ENCODE data around the gene KRT38. TPM values are rescaled to one million over a fixed set of nuclear protein-coding genes. Genes with fewer than 3 reads are reported as not detected.

The KRT38 gene
- total RNA-seq, 1 experiment from 2014 or later: not detected

DNA sequence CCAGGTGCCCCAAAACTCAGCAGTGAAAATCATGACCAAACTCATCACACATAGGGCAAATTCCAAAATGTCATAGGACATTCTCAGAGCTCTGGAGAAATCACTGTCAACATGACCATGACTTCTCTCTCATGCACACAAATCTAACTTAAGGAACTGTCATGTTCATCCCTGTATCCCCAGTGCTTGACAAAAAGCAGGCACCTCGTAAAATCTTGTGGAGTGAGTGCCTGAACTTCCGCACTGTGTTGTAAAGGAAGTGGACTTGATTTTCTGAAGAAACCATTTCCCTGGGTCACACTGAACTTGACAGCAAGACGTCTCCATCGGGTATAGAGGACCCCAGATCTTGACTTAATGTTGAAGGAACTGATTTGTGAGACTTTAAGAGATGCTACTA is 19.2 kb downstream of the KRT38 start:
- DNase-seq (ENCODE audit: low spot score): no peak

DNA sequence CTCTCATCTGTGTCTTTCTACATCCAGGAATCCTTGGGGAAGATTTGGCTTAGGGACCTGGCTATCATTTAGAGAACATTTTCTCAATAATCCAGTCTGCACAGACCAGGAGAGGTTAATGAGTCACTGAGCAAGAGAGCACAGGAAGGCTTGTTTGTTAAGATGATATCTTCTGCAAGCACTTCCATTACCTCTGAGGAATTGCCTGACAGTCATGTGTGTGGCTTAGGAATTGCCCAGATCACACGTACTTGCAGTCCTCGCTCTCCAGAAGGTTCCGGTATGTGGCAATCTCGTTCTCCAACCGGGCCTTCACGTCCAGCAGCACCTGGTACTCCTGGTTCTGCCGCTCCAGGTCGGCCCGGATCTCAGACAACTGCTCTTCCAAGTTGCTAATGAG is 19.7 kb downstream of the KRT38 start:
- DNase-seq (ENCODE audit: low spot score): no peak

DNA sequence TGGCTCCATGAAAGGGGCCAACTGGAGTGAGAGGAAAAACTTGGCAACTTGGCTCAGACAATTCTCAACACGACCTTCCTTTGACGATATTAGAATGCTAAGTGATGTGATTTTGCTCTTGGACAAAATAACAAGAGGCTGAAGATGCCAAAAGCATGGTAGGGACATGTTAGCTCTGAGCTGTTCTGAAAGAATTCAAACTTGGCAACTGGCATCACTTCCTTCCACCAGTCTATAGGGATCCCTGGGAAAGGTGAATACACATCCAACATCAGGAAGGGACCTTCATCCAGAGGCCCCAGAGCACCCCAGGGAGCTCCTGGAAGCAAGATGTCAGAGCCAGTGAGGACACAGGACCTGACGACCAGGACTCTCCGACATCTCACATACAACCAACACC is 20.6 kb downstream of the KRT38 start:
- no peak for DNase-seq (ENCODE audit: low spot score)

DNA sequence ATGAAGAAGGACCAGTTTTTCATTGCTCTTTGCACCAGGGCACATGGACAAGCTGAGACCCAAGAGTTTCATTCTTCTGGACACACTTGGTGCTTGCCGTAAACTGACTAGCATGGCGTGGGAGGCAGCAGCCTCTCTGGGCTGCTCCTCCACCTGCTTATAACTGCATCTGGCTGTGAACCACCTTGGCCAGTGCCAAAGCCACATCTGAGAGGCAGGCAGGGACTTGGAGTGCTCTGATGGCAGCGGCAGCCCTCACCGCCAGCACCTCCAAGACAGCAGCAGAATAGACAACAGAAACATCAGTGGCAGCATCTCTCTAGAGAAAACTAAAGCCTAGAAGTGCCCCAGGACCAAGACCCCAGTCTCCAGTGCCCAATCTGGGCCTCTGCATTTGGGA is 21.1 kb downstream of the KRT38 start:
- DNase-seq (ENCODE audit: low spot score): no peak

DNA sequence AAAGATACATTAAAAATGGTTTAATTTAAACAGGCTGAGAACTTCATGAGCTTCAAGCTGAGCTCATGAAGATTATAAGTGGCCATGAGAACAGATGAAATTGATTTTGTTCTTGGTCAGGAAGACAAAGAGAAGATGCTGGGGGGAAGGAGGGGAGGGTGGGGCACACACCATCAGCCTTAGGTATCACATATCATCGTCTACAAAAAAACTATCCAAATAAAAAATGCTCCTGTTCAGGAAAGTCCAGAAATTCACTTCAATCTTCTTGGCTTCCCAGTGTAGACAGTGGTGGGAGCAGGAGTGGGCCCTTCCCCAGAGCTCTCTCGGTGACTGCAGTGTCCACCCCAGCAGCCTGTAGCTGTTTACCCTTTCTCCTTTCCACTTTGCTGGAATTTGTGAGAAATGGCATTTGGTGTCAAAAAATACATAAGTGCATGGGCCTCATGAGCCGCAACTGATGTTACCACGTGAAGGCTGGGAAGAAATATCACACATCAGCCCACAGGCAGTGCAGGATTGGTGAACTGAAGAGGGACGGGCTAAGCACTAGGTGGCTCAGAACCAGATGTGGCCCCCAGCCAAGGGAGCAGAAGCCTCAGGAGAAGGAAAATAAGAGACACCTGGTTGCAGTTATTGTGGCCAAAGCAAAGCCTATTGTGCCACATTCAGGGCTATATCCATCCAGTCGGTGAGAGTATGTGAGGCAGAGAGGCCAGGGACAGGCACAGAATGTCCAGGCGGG is 22.5 kb downstream of the KRT38 start:
- no peak for DNase-seq (ENCODE audit: low spot score)

DNA sequence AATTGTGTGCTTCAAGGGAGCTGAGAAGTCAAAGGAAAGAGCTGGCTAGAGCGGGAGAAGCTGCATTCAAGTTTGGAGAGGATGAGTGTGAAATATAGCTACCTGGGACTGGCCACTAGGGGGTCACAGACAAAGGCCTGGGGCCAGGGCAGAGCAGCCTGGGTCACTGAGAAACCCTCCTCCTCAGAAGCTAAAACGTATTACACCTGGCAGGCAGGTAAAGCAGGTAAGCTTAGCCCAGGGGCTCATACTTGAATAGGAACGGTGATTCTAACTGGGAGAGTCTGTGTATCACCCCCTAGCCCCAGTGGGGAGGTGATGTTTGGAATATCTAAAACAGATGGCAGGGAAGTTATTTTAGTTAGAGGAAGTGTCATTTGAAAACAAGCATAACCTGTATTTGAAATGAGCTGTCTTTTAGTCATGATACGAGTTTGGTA is 23.2 kb downstream of the KRT38 start:
- peak; percentile 71 for DNase-seq (ENCODE audit: low spot score)

DNA sequence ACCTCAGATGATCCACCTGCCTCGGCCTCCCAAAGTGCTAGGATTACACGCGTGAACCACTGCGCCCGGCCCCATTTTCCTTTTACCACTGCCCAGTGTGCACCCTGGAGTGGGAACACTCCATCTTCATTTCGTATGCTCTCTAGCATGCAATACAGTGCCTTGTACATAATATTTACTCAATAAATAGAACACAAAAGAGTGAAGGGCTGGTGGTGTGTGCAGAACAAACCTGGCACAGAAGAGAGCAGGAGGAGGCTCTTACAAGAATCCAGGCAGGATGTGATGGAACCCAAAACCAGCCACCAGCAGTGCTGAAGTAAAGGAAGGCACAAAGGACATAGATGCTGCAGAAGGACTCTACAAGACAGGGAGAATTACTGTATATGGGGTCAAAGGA is 23.7 kb downstream of the KRT38 start:
- no peak for DNase-seq (ENCODE audit: low spot score)

DNA sequence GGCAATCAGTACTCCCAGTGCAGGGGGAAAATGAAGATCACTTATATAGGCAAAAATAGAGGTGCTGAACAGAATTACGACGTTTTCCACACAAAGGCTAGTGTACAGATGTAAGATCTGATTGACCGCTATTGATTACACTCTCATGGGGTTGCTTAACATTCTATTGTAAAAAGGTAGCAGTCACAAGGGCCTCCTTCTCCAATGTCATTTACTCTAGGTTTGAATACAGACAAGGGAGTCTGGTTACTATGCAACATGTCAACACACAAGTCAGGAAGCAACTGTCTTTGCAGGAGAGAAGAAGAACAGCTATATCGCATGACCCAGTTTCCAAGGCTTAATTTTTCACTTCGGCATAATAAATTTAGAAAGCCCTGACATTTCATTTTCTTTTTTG is 24.3 kb downstream of the KRT38 start:
- no peak for DNase-seq (ENCODE audit: low spot score)

DNA sequence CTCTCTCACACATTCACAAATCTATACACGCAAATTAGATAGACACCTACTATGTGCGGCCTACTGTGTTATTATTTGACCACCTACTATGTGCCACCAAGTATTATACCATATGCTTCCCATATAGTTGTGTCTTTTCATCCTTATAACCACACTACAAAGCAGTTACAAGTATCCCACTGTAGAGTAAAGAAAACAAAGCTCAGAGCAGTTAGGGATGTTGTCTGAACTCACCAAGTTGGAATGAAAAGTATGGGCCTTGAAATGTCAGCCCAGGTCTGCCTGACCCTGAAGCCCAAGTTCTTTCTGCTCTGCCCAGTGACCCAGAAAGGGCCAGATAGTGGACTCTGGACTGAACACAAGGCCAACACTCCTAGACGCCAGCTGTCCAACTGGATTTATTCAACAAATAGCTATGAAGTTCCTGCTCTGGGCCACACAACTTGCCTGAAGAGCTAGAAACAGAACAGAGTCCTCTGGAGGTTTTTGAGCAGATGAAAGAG is 24.9 kb downstream of the KRT38 start:
- no peak for DNase-seq (ENCODE audit: low spot score)

DNA sequence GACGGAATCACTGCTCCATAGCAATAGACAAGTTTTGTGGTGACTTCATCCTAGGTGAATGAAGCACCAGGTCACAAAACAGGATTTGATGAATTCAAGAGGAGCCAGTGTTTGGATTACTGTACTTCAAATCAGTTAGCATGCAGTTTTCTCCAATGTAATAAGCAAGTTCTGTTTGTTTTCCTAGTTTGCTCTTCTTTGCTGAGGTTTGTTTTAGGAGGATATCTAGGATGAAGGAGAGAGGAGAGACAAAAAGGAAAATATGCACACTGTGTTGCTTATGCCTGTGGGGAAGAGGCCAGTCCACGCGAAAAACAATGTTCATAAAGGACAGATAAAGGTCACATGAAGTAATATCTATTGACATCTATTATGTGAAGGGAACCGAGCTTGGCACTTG is 25.4 kb downstream of the KRT38 start:
- no peak for DNase-seq (ENCODE audit: low spot score)

DNA sequence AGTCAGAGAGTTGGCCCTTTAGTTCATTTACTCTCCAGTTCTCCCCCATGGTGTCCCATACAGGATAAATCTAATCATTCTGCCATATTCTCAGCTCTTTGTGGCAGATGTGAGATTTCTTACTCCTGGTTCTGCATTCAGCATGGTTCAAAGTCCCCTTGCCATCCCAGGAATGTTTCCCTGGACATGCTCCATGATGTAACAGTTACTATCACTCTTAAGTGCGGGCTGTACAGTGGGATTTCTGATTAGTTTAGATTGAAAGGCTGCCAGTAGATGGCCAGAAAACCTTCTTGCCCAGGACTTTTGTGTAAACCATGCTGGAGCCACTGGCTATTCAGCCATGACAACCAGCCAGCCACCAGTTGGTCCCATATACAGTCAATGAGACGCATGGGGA is 26.8 kb downstream of the KRT38 start:
- DNase-seq (ENCODE audit: low spot score): no peak

DNA sequence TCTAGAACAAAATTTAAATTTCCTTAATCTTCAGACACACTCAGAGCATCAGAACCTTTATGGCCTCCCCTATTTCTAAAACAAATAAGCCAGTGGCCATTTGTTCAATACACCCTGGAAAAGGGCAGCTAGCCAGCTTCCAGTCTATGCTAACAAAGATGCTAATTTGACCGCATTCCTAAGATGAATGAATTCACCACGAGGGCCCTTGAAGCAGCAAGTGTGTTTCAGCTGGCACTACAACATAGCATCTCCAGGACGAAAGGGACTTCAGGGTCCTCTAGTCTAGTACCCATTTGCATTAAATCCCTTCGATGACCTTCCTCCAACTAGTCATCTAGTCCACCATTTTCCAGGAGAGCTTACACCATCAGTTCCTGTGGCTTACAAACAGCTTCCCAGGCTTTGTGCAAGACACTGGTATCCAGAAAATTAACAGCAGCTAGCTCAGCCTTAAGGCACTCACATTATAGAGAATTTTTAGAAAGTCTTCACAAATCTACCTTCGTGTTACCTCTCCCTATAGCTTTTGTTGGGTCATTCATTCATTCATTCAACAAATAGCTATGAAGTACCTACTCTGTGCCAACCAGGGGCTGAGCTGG is 27.3 kb downstream of the KRT38 start:
- DNase-seq (ENCODE audit: low spot score): no peak

DNA sequence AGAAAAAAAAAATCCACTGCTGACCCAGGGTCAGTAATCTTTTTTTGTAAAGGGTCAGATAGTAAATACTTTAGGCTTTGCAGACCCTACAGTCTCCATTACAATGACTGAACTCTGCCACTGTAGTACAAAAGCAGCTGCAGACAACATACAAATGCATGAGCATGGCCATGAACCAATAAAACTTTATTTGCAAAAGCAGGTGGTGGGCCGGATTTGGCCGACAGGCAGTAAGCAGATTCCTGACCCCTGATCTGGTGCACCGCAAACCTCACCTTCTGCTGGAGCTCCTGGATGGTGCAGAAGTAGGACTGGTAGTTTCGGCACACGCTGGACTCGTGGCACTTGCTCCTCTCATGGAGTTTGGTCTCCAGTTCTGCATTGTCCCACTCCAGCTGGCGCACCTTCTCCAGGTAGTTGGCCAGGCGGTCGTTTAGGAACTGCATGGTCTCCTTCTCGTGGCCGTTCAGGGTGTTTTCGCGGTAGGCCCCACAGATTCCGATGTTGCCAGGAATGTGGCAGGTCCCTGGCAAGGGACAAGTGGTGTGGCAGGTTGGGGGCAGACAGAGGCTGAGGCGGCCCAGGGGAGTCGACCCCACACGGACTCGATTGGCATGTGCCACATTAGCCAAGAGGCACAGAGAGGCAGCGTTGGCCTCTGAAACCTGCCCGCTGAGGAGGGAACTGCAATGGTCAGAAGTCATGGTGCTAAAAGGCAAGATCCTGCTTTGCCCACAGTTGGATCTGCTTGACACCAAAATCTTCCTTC is 29.5 kb downstream of the KRT38 start:
- no peak for DNase-seq (ENCODE audit: low spot score)

DNA sequence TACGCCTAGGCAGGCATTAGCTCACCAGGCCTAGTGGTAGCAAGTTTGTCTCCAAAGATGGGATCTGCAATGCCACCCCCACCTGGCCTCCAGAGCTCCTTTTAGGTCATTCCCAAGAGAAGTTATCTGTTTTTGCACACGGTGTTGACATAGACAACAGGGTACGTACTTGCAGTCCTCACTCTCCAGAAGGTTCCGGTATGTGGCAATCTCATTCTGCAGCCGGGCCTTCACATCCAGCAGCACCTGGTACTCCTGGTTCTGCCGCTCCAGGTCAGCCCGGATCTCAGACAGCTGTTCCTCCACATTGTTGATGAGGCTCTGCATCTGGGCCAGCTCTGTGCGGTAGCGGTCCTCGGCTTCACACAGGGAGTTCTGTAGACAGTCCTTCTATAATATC is 33.6 kb downstream of the KRT38 start:
- DNase-seq (ENCODE audit: low spot score): no peak

DNA sequence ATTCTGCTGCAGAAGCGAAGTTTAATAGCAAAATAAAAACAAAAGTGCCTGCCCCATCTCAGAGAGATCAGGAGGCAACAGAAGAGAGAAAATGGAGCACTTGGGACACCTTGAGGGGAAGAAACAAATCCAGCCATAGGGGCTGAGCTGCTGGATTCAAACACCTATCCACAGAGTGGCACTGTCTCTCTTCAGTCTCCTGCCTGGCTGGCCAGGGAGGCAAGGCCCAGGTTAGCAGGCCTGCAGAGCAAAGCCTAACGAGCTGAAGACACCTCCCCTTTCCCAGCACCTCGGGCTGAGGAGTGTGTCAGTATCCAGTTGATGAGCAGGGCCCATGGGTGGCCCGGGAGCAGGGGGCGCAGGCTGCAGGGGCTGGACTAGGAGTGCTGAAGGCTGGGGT is 34.6 kb downstream of the KRT38 start:
- DNase-seq (ENCODE audit: low spot score): peak; percentile 16

DNA sequence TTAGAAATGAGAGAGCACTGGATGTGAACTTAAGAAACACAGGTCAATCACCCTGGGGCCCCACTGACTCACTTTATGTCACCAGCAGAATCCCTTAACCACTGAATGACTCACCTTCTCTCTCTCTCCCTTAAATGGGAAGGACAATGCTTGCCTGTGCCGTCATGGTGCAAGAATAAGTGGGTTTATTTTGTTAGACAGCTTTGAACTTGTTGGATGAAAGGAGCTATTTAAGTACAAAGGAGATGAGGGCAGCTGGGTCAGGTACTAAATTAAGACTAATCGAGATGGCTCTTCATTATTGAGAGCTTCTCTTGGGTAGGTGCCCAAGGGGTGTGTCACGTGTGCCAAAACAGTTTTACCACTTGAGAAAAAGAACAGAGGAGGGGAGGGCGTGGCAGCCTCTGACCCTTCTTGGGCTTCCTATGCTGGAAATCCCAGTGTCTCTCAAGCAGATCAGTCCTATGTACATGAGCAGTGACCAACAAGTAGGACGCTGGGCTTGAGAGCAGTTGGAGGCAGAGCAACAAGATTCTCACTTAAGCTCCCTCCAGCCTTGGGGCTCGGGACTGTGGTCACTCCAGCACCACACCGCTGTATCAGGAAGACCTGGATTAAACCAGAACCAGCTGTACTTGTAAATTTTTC is 36.6 kb downstream of the KRT38 start:
- DNase-seq (ENCODE audit: low spot score): peak; percentile 47

DNA sequence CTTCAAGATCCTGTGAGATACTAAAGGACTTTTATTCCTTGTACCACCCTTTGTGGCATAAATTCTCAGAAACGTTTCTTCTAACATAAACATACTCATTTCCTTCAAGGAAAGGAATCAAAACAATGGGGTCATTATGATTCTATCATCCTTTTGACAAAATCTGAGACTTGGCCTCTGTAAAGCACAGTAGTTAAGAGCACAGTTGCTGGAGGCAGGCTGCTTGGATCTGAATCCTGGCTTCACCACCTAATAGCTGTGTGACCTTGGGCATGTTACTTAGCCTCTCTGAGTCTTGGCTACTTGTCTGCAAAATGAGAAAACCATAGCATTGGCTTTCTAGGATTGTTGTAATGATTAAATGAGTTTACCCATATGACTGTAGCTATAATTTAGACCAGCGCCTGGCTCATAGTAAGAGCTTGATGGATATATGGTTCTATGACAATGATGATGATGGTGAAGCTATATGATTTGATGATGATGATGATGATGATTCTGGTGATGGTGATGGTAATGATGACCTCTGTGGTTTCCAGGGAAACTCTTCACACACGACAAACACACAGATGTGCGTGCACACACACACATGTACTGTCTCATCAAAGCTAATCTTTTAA is 37.3 kb downstream of the KRT38 start:
- DNase-seq (ENCODE audit: low spot score): no peak

DNA sequence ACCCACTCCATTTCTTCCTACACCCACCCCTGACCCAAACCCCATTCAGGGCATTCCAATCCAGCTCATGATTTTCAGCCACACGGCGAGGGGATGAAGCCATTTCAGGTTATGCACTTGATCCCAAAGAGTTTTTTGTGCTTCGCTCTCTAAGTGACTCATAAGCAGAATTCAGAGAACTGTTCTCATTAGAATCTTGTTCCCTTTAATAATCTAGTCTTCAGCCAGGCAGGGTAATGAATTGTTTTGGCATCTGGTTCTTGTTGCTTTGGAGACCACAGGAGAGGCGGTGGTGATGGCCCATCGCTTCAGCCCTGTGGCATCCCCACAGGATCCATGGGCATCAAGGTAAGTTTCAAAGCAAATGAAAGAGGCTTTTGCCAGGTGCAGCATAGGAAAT is 38.6 kb downstream of the KRT38 start:
- no peak for DNase-seq (ENCODE audit: low spot score)

DNA sequence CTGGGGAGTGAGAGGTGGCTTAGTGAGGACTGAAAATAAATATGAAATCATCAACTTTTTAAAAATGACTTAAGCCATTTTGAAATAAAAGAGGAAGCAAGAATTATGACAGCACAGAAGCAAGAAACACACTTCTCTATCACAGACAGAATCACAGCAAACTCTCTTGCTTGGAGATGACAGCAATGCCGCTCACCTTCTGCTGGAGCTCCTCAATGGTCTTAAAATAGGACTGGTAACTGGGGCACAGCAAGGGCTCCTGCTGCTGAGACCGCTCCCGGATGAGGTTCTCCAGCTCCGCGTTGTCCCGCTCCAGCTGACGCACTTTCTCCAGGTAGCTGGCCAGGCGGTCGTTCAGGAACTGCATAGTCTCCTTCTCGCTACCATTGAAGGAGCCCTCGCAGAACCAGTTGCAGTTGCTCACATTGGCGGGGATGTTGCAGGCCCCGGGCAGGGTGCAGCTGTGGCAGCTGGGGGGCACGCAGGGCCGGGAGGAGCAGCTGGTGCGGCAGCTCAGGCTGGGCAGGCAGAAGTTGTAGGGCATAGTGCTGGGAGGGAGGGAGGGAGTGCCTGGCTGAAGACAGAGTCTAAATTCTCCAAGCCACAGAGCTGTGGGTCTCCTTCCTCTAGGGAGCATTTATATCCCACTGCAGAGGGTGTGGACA is 43.7 kb downstream of the KRT38 start, which contains the start of gene KRT31:
KRT31 (minus strand) TSS at position 613 of the 665 bp plus-strand sequence; CDS start at position 544, 69 bp downstream.
- DNase-seq (ENCODE audit: low spot score): no peak

DNA sequence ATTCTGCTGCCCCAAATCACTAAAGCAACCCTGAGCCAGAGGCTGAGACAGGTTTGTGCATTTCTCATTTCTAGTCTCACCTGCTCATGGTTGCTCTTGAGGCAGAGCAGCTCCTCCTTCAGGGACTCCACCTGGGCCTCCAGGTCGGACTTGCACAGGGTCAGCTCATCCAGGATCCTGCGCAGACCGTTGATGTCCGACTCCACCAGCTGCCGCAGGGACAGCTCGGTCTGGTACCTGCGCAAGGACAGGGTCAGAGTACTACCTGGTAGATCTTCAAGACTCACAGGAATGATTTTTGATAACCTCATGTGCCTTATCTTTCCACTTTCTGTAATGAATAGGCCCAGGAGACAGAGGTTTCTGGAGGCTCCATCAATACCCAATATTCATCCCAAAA is 44.4 kb downstream of the KRT38 start:
- DNase-seq (ENCODE audit: low spot score): no peak

DNA sequence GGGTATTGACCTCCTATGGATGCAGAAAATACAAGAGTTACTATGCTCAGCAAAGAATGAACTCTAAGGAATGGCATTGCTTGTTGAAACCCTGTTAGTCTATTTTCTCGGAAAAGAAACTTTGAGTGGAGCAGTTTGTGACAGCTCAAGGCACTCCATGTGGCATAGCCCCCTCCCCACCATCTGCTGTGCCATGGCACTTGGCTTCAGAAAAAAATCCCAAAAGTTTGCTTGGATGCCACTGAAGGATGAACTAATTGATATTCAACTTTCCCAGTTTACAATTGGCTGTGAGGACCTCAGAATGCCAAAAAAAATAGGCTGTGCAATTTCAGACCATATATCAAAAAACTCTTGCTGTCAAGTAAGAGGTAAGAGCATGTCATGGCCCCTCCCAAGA is 45.2 kb downstream of the KRT38 start:
- no peak for DNase-seq (ENCODE audit: low spot score)
